A549 (cell line): ENCODE measurements around the gene TCF25. TPM values are rescaled to one million over a fixed set of nuclear protein-coding genes. Genes with fewer than 3 reads are reported as not detected.

ENCODE experiments used
- ATAC-seq, 2 experiments: fragments of 200-7000 bp in 1 of 2; fragments of >200 bp in 1 of 2; cut with Nextera tagmentation in 1 of 2; cut with Tn5 transposase in 1 of 2; 3 replicates each; pipeline versions ENCODE4 v1.8.0 to v1.9.1; 2018 to 2020; ENCODE audit warnings: mild to moderate bottlenecking in 1 of 2, moderate library complexity in 1 of 2
- CTCF ChIA-PET: fragments of 300-600 bp; sonication (Branson Sonifier 250); formaldehyde crosslinking; extraction: SDS; loops from one replicate; lab custom pipeline; 2021; ENCODE audit warnings: antibody characterized with exemption, inconsistent platforms; lab: Yijun Ruan, JAX
- POLR2A ChIA-PET: fragments of 350-600 bp; formaldehyde crosslinking; extraction: SDS; loops from one replicate; lab custom pipeline; 2021; ENCODE audit warnings: antibody characterized with exemption, inconsistent platforms; lab: Yijun Ruan, JAX
- DNase-seq, 2 experiments: peaks; one replicate each; pipeline versions ENCODE4 v3.0.0 to v3.0.0-alpha.2; 2011 to 2016; ENCODE audit warnings: low read depth in 1 of 2, low spot score in 1 of 2
- FAIRE-seq: peaks from 2 replicates; lab custom pipeline; 2011; peaks lifted over from hg19 to GRCh38; lab: Jason Lieb, UNC
- H3K27ac ChIP-seq, 2 experiments: fragments of >200 bp; sonication (Bioruptor Twin); formaldehyde crosslinking; 3 replicates each; pipeline ENCODE4 v1.5.1; 2016 to 2017
- H3K4me1 ChIP-seq: fragments of >200 bp; sonication (Bioruptor Twin); formaldehyde crosslinking; 3 replicates; pipeline ENCODE4 v1.6.1; 2016
- H3K4me2 ChIP-seq: fragments of >200 bp; sonication (Bioruptor Twin); formaldehyde crosslinking; 3 replicates; pipeline ENCODE4 v1.6.1; 2016
- H3K4me3 ChIP-seq: fragments of >200 bp; sonication (Bioruptor Twin); formaldehyde crosslinking; 3 replicates; pipeline ENCODE4 v1.5.1; 2016
- H3K9me3 ChIP-seq: fragments of >200 bp; sonication (Bioruptor Twin); formaldehyde crosslinking; 3 replicates; pipeline ENCODE4 v1.6.1; 2016
- ATOH8 ChIP-seq: fragments of 250-450 bp; sonication (Bioruptor Pico); IDR thresholded peaks from 2 replicates; pipeline ENCODE4 v1.5.0; 2020; ENCODE audit warnings: low read depth, mild to moderate bottlenecking, moderate library complexity
- BCL3 ChIP-seq: fragments of >200 bp; sonication (Bioruptor Twin); formaldehyde crosslinking; IDR thresholded peaks from 3 replicates; pipeline ENCODE4 v1.6.1; 2016
- CHD4 ChIP-seq: fragments of 200-600 bp; sonication (generic); IDR thresholded peaks from 2 replicates; pipeline ENCODE4 v1.6.1; 2016; ENCODE audit warnings: antibody characterized with exemption, mild to moderate bottlenecking, borderline replicate concordance
- ESRRA ChIP-seq: fragments of 150-350 bp; IDR thresholded peaks from 2 replicates; pipeline ENCODE4 v1.6.1; 2014; ENCODE audit warnings: mild to moderate bottlenecking, low read length, borderline replicate concordance
- FOSB ChIP-seq: fragments of 250-450 bp; sonication (Bioruptor Pico); IDR thresholded peaks from 2 replicates; pipeline ENCODE4 v1.5.0; 2020; ENCODE audit warnings: mild to moderate bottlenecking, moderate library complexity
- GATA3 ChIP-seq: IDR thresholded peaks from 2 replicates; pipeline ENCODE4 v1.6.1; 2012; ENCODE audit warnings: borderline replicate concordance
- HES2 ChIP-seq: fragments of >200 bp; sonication (Bioruptor Twin); formaldehyde crosslinking; IDR thresholded peaks from 2 replicates; pipeline ENCODE4 v1.6.1; 2016
- HOXB13 ChIP-seq: fragments of 250-450 bp; sonication (Bioruptor Pico); IDR thresholded peaks from 2 replicates; pipeline ENCODE4 v1.5.0; 2020; ENCODE audit warnings: low read depth, mild to moderate bottlenecking, moderate library complexity
- JUN ChIP-seq, 2 experiments: fragments of >200 bp; sonication (Bioruptor Twin); formaldehyde crosslinking; IDR thresholded peaks; 2 replicates in 1 of 2; 3 replicates in 1 of 2; pipeline ENCODE4 v1.6.1; 2016 to 2017
- JUNB ChIP-seq: fragments of >200 bp; sonication (Bioruptor Twin); formaldehyde crosslinking; IDR thresholded peaks from 2 replicates; pipeline ENCODE4 v1.6.1; 2016
- KDM1A ChIP-seq: fragments of 200-600 bp; sonication (generic); IDR thresholded peaks from 2 replicates; pipeline ENCODE4 v1.6.1; 2016; ENCODE audit warnings: low read depth, mild to moderate bottlenecking
- MAFK ChIP-seq: fragments of 450-650 bp; IDR thresholded peaks from 2 replicates; pipeline ENCODE4 v1.6.1; 2014; ENCODE audit not compliant: partially characterized antibody
- MAX ChIP-seq: IDR thresholded peaks from 2 replicates; pipeline ENCODE4 v1.6.1; 2012
- MYC ChIP-seq: IDR thresholded peaks from 2 replicates; pipeline ENCODE4 v1.6.1; 2012; ENCODE audit warnings: mild to moderate bottlenecking, inconsistent platforms, low read length, improper control_type of control experiment, borderline replicate concordance
- NFE2L2 ChIP-seq: fragments of 150-350 bp; conservative IDR thresholded peaks from 2 replicates; pipeline ENCODE4 v1.6.1; 2014; ENCODE audit warnings: low read length
- NR3C1 ChIP-seq: fragments of >200 bp; sonication (Bioruptor Twin); formaldehyde crosslinking; IDR thresholded peaks from 3 replicates; pipeline ENCODE4 v1.6.1; 2017
- PHF8 ChIP-seq: fragments of 200-600 bp; sonication (generic); IDR thresholded peaks from 2 replicates; pipeline ENCODE4 v1.6.1; 2016; ENCODE audit warnings: low read depth, mild to moderate bottlenecking, antibody characterized with exemption, moderate library complexity, borderline replicate concordance
- POLR2AphosphoS2 ChIP-seq: conservative IDR thresholded peaks from 2 replicates; pipeline ENCODE4 v1.6.1; 2012; ENCODE audit warnings: low read length, improper control_type of control experiment, inconsistent platforms
- RAD21 ChIP-seq, 2 experiments: fragments of >200 bp in 1 of 2; sonication (Bioruptor Twin) in 1 of 2; formaldehyde crosslinking in 1 of 2; IDR thresholded peaks in 1 of 2; conservative IDR thresholded peaks in 1 of 2; 2 replicates in 1 of 2; 3 replicates in 1 of 2; pipeline ENCODE4 v1.6.1; 2012 to 2018; ENCODE audit warnings: inconsistent platforms in 1 of 2
- RARB ChIP-seq: fragments of 250-450 bp; sonication (Bioruptor Pico); IDR thresholded peaks from 2 replicates; pipeline ENCODE4 v1.8.0; 2021; ENCODE audit warnings: mild to moderate bottlenecking, moderate library complexity
- RCOR1 ChIP-seq: fragments of 150-350 bp; IDR thresholded peaks from 2 replicates; pipeline ENCODE4 v1.6.1; 2014; ENCODE audit warnings: antibody characterized with exemption, low read length, low read depth
- REST ChIP-seq: fragments of 200-600 bp; sonication (generic); IDR thresholded peaks from 2 replicates; pipeline ENCODE4 v1.6.1; 2016; ENCODE audit warnings: antibody characterized with exemption, mild to moderate bottlenecking, moderate library complexity
- RNF2 ChIP-seq: fragments of 200-600 bp; sonication (generic); IDR thresholded peaks from 2 replicates; pipeline ENCODE4 v1.6.1; 2016; ENCODE audit warnings: low read depth, mild to moderate bottlenecking, antibody characterized with exemption, moderate library complexity, borderline replicate concordance
- TFCP2L1 ChIP-seq: fragments of 250-450 bp; sonication (Bioruptor Pico); IDR thresholded peaks from 2 replicates; pipeline ENCODE4 v1.5.0; 2021; ENCODE audit warnings: mild to moderate bottlenecking
- ZNF302 ChIP-seq: fragments of 250-450 bp; sonication (Bioruptor Pico); IDR thresholded peaks from 2 replicates; pipeline ENCODE4 v1.9.0; 2021; ENCODE audit warnings: inconsistent platforms, mild to moderate bottlenecking, moderate library complexity
- ZSCAN20 ChIP-seq: fragments of 250-450 bp; sonication (Bioruptor Pico); IDR thresholded peaks from 2 replicates; pipeline ENCODE4 v1.8.0; 2022; ENCODE audit warnings: mild to moderate bottlenecking, moderate library complexity
- WGBS: methylation state at CpG from one replicate; pipeline ENCODE4 v1.1.6; 2017; ENCODE audit errors: missing lambda C conversion rate; 5-methylcytosine and 5-hydroxymethylcytosine counted together
- polyA plus RNA-seq, 4 experiments: library from polyadenylated mRNA; depleted of rRNA in 3 of 4; stranded (reverse); fragments of >200 nt; fragmentation: RNase III in 1 of 4; extraction: RNeasy Plus Mini Kit Qiagen cat#74134 plus additional on column Dnase treatment in 1 of 4; gene quantifications; 2 replicates in 3 of 4; 3 replicates in 1 of 4; pipeline ENCODE4 v1.2.3, GENCODE V29; 2011 to 2017

TCF25 gene
- polyA plus RNA-seq, 2 of the 4 experiments (the other 2 are of a cell fraction) = 125 TPM

- no peak for ATAC-seq
- no peak for DNase-seq
- Histone ChIP-seq H3K4me3 (no peak overlapping the region), H3K4me2 (no peak overlapping the region), H3K4me1 (peaks cover 6% of the 10 kb centered on the region; the same call in 1 of the 3 replicates), H3K9me3 (no peaks in the 10 kb centered on the region), H3K27ac (no peak overlapping the region)
- TF ChIP-seq NFE2L2 (no peak), MAX (no peak), ZSCAN20 (CRISPR knock-in tag) (no peak), POLR2AphosphoS2 (no peak), TFCP2L1 (CRISPR knock-in tag) (no peak), CHD4 (no peak), ESRRA (no peak), ZNF302 (CRISPR knock-in tag) (no peak), PHF8 (no peak), REST (no peak), RARB (CRISPR knock-in tag) (no peak), NR3C1 (no peak), RCOR1 (no peak), RNF2 (no peak), RAD21 (conservative IDR thresholded peaks at IDR 0.05 in 1 of 2, IDR thresholded peaks at IDR 0.05 in 1 of 2) (no peak), ATOH8 (CRISPR knock-in tag) (no peak), HES2 (no peak), KDM1A (no peak), JUNB (no peak), JUN (IDR thresholded peaks at IDR 0.05) (no peak)
- CTCF ChIA-PET = interaction anchor here (0.6 to 1.7 kb wide), 2 partner anchors 15 to 34 kb away, joined by 4 read pairs; no protein-coding TSS in a partner anchor
- no peak for FAIRE-seq
- 94% methylated on average over 11 of the region's 11 CpGs for WGBS
- POLR2A ChIA-PET = no interaction called here
Measured at GRCh38 chr16:89953671-89954406, 80.4 kb downstream of the TCF25 start.

GRCh38 chr16:89954462-89954861 lies 81.1 kb downstream of the TCF25 start:
- FAIRE-seq (no peak), DNase-seq (no peak), ATAC-seq (no peak)
- Histone ChIP-seq H3K4me3 (no peak overlapping the region), H3K9me3 (no peaks in the 10 kb centered on the region), H3K4me2 (no peak overlapping the region), H3K4me1 (peaks cover 5% of the 10 kb centered on the region; the same call in 1 of the 3 replicates), H3K27ac (no peak overlapping the region)
- CTCF ChIA-PET = interaction anchor here (0.6 to 1.7 kb wide), 2 partner anchors 16 to 33 kb away, joined by 4 read pairs; no protein-coding TSS in a partner anchor
- WGBS = 91% methylated on average over 15 of the region's 15 CpGs
- TF ChIP-seq JUN (IDR thresholded peaks at IDR 0.05) (no peak), HOXB13 (CRISPR knock-in tag) (no peak), PHF8 (no peak), GATA3 (no peak), FOSB (no peak), POLR2AphosphoS2 (no peak), MYC (no peak), BCL3 (no peak), RARB (CRISPR knock-in tag) (no peak), MAFK (no peak)
- POLR2A ChIA-PET = no interaction called here
